HG02678 (cell line): ENCODE data around the gene MPST.
"Not testable (repeated sequence)": the region's sequence is repeated elsewhere in the genome, so short reads cannot be mapped to it uniquely, and the experiment has no call there.

Experiments used
- ATAC-seq: cut with Tn5 transposase; IDR thresholded peaks from one replicate; pipeline ENCODE4 v1.9.1; 2021; ENCODE audit warnings: mild to moderate bottlenecking, moderate library complexity; ENCODE audit not compliant: unreplicated experiment

Gene MPST

DNA sequence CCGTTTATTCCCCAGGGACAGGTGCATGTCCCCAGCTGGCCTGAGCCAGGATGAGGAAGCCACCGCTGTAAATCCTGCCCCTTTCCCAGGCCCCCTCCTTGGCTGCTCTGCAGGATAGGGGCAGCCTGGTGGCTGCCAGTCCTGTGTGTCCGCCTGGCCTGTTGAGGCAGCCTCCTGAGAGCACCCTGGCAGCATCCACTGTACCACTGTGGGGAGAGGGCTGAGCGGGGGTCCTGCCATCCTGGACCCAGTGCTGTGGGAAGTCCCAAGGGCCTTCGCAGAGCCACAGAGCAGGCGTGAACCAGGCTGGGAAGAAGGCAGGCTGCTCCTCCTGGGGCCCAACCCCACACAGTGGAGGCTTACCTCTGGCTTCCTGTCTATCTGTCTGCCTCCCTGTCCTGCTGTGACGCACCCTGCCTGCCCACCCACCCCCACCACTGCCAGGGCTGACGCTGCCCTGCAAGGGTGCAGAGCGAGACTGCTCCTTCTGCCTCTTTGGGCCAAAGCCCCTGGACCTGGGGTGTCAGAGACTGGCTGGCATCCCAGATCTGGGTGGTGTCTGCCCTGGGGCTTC, 40.4 kb downstream of the MPST start:
- no peak for ATAC-seq

DNA sequence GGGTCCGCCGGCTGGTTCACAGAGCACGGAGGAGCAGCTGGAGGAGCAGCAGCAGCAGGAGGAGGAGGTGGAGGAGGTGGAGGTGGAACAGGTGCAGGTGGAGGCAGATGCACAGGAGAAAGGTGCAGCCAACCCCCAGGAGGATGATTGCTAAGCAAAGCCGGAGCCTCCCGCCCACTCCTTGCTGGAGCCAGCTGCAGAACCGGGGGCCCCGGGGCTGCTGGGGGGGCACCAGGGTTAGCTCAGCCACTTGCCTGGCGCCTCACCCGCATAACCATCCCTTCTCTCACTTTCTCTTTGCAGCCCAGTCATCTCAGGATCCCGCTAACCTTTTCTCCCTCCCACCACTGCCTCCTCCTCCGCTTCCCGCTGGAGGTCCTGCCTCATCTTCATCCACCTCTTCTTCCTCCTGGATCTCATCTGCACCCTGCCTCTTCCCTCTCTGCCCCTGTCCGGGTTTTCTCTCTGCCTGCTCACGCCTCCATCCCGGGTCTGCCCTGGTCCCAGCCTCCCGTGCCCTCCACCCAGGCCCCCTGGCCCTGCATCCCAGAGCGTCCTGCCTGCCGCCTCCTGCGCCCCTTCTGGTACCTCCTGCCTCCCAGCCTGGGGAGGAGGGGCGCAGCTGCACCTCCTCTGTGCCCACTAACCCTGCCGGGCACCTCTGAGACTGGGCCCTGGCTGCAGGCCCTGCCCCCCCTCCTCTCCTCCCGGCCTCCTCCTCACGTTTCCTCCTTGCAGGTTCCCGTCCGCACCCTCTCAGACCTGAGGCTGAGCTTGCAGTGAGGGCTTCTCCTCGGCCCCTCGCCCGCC, 41.5 kb downstream of the MPST start:
- no peak for ATAC-seq

DNA sequence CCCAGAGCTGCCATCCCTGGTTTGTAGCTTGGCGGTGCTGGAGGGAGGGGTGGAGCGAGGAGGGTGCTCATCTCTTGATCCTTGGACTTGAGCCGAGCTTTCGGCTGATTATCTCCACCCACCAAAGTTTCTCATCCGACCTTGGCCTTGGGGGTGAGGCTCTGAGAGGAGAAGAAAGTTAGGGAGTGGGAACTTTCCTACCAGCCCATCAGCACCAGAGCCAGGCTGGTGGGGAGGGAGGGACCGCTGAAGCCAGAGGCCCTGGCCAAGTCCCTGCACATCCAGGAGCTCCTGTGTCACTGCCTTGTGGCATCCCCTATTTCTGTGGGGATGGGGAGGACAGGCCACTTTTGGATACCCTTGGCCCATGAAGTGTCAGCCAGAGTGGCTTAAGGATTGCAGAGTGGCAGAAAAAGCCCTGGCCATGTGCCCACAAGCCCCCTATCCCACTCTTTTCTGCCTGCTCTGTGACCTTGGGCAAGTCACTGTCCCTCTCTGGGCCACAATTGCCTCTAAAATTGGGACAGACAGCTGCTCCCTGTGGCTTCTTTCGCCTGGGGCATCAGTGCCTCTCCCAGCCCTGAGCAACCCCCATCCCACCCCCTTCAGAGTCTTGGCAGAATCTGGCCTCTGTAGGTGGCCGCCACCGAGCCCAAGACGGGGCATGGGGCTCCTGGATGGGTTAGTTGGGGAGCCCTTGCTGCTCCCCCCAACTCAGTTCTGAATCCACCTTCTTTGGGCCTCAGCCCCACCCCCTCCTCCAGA, 42.3 kb downstream of the MPST start:
- ATAC-seq, result no peak

DNA sequence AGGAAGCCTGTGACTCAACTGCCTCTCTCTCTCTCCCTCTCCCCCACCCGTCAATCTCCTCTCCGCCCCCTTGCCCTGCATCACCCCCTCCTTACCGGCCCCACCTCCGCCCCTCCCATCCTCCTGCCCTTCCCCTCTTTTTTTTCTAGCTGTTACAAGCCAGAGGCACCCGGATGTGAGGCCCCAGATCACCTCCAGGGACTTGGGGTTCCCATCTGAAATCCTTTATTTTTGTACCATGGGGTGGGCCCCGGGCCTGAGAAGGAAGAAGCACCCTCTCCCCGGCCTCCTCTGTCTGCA, 42.8 kb downstream of the MPST start:
- no peak for ATAC-seq

DNA sequence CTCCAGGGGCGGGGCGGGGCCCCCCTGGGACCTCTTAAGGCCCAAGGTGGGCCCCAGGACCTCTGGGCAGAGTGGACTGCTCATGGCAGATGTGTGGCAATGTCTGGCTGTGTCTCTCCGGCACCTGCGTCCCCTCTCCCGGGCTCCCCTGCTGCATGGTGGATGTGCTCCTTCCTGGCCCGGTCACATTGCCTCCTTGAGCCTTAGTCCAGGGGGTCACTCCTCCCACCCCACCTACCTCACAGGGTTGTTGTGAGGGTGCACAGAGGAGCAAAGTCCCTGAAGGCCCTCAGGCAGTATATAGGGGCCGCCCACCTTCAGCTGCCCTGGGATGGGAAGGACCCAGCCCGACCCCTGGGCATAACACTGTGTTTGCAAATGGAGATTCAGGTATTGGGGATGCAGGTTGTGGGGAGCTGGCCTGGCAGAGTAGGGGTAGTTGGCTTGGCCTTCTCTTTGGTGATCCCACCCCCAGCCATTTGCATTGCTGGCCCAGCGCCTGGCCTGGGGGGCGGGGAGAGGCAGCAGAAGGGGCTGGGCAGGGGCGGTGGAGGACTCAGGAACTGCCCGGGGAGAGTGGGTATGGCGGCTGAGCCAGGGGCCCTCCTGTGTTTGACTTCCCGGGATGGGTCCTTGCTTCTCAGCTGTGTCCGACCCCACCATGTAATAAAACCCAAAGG, 43.3 kb downstream of the MPST start:
- ATAC-seq, result no peak

DNA sequence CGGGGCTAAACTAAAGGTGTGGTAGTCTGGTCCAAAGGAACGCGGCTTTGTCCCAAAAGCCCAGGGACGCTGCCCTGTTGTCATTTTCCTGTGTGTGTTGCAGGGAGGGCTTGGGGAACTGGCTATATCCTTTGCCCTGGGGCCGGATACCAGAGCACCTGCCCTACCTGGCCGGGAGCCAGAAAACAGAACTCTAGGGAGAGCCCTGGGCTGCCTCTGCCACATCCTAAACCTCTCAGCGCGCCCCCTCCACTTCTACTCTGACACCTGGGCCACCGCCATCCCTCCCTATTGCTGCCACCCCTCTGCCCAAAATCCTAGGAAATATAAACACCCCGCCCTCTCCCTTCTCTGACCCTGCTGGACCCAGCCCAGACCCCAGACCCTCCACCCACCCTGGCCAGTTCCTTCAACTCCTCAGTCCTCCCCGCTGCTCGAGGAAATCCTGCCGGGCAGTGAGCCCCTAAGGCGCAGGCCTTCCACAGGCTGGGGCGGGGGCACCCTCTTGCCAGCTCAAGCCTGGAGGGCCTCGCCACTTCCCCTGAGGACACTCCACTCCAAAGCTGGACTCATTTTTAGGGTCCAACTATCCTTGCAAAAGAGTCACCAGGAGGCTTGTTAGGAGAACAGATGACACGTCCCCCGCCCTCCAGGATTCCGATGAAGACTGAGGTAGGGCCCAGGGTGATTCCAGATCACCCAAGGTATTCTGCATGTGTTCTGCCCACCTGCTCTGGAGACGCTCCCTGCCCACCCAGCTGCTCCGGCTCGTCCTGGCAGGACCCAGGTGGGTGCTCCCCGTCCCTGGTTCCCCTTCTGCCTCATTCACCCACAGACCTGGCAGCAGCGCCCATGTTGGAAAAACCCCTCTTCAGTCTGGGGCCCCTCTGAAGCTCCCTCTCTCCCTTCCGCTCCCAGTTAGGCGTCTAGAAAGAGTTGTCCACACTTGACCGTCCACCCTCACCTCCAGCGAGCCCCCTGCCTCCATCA, 44.2 kb downstream of the MPST start:
- ATAC-seq, result no peak

DNA sequence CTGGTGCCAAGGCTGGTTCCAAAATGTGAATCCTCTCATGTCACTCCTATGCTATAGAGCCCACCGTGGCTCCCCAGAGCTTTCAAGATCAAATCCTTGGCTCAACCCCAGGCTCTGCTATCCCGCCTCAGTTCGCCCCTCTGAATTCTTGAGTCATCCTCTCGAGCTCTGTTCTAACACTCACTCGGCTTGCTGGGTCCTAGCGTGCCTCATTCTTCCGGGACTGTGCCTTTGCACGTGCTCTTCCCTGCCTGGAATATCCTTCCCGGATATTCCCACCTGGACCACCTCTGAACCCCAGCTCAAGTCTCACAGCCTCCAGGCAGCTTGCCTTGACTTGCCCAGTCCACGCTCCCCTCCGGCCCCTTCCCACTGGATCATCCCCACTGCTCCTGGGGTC, 45.0 kb downstream of the MPST start:
- no peak for ATAC-seq

DNA sequence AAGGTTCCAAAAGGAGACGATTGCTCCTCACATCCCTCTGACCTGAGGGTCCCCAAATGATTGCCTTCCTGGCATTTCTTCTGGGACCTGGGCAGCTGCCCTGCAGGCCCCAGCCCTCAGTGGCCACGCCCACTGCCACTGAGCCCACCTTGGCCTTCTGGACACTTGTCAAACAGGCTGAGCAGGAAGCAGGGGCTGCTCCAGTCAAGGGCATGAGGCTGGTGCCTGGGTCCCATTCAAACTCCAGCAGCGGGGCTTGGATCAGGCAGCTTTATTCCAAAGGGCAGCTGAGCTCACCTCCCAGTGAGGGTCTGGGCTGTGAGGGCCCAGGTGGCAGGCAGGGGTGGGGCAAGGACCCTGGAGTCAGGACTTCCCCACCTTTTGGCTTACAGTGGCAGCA, 45.6 kb downstream of the MPST start:
- no peak for ATAC-seq

DNA sequence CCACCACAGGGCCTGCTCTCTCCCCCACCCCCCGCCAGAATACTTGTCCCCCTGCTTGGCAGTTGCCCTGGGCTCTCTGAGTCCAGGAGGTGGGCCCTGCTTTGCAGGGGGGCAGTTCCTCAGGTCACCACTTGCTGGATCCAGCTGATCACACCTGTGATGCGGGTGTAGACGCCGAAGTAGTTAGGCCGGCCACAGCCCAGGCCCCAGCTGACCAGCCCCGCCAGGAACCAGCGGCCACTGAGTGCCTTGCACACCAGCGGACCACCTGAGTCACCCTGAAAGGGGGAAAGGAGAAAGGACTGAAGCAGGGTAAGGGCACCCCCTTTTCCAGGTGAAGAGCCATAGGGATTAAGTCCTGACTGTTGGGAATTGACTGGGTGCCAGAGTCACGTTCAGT, 46.4 kb downstream of the MPST start:
- ATAC-seq, result no peak

DNA sequence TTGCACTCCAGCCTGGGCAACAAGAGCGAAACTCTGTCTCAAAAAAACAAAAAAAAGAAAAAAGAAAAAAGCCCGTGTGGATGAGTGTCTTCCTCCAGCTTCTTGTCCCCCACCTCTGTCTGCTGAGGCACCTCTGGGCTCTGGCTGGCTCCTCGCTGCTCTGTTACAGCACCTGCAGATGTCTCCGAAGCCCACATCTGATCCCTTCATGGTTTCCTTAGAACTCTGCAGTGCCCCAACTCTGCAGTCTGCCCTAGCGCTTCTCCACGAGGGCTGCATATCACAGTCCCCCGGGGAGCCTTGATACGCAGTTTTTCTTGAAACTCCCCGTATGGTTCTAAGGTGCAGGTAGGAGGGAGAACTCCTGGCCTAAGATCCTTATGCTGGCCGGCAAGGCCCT, 47.9 kb downstream of the MPST start:
- no peak for ATAC-seq

DNA sequence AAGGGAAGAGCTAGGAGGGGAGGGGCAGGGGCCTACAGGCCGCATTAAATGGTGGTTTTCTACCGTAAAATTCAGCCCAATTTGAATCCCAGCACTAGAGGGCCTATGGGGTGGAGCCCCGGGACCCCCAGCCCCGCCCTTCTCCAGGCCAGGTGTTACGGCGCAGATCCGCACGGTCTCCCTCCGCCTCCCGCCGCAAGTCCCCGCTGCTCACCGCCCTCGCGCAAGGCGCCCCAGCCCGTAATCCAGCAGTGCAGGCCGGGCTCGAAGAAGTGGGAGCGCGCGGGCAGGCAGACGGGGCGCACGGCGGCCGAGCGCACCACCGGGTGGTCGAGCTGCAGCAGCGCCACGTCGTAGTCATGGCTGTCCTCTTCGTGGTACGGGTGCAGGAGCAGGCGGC, 49.3 kb downstream of the MPST start:
- ATAC-seq, result no peak

DNA sequence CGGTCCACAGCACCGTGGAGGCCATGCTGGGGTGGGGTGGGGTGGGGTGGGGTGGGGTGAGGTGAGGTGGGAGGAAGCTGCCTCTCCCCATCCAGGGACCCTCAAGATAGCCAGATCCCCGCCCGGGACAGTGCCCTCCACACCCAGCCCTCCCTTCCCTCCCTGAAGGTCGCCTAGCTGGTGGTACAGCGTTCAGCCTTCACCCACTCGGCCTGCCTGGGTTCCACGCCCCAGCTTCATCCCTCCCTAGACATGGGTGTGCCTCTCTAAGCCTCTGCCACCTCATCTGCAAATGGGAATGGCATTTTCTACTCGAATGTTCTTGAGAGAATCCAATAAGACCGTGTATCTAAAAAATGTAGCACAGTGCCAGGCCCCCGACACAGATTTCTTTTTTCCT, 49.8 kb downstream of the MPST start:
- no peak for ATAC-seq

DNA sequence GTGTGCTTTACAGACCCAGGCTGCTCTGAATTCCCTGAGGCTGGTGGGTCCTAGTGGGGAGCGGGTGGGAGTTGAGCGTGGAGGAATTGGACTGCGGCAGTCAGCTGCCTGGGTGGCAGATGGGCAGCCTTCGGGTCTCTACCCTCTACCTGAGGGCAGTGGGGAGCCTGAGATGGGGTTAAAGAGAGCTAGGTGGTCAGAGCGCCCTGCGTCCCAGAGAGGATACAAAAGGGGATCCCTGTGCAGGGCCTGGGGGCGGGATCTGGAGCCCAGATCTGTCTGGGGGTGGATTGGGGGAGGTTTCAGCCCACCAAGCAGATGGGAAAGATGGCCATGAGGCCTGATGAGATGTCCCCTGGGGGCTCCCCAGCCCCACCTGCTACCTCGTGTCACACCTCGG, 50.2 kb downstream of the MPST start:
- no peak for ATAC-seq

DNA sequence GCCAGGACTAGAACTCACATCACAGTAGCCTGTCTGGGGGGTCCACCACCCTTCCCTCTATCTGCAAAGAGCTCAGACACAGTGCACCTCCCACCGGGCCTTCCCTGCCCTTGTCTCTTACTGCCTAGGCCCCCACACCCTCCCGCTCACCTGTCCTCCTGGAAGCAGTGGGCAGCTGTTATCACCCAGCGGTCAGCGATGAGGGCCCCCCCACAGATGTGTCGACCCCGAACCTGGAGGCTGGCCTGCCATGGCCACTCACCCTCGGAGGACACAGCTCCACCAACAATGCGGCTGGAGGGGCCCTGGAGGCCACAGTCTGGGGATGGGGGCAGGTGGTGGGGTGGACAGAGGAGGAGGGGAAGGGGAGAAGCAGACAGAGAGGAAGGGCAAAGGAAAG, 50.8 kb downstream of the MPST start:
- no peak for ATAC-seq

DNA sequence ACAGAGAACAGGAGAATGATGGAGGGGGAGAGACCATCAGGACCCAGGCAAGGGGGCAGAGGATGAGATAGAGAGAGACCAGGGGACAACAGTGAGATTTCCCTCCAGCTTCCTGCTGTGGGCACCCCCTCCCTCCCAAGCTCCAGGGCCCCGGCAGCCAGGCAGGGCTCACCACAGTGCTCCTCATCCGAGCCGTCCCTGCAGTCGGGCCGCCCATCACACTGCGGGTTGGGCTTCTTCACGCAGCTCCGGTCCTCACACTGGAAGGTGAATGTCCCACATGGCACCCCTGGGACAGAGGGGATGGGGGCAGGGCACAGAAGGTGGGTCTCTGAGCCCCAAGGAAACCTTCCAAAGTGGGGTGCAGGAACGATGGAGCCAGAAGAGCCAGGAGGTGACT, 51.2 kb downstream of the MPST start:
- ATAC-seq, result no peak

DNA sequence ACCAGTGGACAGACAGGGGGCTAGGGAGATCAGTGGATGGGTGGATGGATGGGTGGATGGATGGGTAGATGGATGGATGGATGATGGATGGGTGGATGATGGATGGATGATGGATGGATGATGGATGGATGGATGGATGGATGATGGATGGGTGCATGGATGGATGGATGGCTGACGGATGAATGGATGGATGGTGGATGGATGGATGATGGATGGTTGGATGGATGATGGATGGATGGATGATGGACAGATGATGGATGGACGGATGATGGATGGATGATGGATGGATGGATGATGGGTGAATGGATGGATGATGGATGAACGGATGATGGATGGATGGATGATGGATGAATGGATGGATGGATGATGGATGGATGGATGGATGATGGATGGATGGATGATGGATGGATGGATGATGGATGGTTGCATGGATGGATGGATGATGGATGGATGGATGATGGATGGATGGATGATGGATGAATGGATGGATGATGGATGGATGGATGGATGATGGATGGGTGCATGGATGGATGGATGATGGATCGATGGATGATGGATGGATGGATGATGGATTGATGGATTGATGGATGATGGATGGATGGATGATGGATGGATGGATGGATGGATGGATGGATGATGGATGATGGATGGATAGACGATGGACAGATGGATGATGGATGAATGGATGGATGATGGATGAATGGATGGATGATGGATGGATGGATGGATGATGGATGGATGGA, 52.5 kb downstream of the MPST start:
- not testable (repeated sequence) for ATAC-seq

DNA sequence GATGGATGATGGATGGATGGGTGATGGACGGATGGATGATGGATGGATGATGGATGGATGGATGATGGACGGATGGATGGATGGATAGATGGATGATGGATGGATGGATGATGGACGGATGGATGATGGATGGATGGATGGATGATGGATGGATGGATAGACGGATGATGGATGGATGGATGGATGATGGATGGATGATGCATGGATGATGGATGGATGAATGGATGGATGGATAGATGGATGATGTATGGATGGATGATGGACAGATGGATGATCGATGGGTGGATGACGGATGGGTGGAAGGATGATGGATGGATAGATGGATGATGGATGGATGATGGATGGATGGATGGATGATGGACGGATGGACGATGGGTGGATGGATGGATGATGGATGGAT, 53.1 kb downstream of the MPST start:
- no peak for ATAC-seq

DNA sequence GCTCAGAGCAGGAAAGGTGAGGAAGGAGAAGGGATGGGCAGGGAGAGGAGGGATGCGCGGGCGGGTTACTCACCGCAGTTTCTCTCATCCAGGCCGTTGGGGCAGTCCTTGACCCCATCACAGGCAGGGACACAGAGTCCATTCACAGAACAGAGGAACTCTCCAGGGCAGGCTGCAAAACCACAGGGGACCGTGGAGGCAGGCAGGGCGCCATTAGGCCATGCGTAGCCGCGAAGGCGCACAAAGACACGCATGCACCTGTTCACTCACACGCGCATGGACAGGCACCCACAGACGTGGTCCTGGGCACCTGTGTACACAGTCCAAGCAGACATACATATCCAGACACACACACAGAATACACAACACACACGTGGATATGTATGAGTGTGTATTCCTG, 55.0 kb downstream of the MPST start:
- ATAC-seq, result no peak

DNA sequence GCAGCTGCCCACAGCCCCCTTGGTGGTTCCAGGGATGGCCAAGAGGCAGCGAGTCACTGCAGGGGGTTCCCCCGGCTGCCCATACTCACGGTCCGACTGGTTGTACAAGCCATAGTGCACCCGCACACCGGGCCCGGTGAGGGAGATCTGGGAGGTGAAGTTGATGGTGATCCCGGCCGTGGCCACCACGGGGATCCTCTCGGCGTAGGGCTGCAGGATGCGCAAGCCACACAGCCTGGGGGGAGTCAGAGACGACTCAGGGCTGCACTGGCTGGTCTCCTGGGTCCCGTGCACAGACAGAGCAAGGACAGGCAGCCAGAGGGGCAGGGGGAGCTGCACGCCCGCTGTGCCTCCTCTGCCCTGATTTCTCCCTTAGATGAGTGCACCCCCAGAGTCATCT, 55.5 kb downstream of the MPST start:
- ATAC-seq, result no peak
